ENCODE results near the gene EPOP.

DNA sequence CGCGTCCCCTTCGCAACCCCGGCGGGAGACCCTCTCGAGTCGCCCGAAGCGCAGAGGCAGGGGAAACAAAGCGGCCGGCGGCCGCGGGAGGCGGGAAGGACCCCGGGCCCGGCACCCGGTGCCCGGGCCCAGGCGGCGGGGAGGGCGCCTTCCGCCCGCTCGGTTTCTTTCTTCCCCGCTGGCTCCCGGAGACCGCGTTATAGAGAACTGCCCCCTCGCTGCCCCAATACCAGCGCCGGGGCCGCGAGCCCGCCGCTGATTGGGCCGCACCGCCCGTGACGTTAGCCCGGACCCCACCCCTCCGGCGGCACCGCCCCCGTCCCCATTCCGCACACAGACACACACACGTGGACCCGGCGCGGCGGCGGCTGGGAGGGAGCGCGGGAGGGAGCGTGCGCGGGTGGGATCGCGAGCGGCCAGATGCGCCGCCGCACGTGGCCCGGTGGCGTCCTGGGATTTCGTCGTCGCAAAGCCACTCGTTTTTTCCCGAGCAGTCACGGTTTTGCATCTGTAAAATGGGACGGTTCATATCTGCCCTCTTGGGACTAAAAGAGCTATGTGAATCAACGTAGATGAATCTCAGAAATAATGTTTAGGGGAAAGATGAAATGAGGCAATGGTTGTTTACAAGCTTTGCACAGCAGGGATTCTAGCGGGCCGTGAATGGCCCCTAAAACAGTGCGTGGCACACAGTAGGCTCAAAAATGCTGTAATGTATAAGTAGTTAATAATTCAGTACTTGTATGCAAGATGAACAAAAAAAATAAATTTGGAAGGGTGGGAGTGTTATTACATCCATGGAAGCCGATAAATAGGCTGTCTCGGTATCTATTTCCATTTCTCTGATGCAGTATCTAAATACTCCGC, at the start of gene EPOP:
- TF ChIP-seq POLR2A (IDR thresholded peaks at IDR 0.05), result peak in 2 of 4 donors; percentile 57 to 73
- TF ChIP-seq, protein P1, sequence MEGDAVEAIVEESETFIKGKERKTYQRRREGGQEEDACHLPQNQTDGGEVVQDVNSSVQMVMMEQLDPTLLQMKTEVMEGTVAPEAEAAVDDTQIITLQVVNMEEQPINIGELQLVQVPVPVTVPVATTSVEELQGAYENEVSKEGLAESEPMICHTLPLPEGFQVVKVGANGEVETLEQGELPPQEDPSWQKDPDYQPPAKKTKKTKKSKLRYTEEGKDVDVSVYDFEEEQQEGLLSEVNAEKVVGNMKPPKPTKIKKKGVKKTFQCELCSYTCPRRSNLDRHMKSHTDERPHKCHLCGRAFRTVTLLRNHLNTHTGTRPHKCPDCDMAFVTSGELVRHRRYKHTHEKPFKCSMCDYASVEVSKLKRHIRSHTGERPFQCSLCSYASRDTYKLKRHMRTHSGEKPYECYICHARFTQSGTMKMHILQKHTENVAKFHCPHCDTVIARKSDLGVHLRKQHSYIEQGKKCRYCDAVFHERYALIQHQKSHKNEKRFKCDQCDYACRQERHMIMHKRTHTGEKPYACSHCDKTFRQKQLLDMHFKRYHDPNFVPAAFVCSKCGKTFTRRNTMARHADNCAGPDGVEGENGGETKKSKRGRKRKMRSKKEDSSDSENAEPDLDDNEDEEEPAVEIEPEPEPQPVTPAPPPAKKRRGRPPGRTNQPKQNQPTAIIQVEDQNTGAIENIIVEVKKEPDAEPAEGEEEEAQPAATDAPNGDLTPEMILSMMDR (IDR thresholded peaks at IDR 0.05), result peak in 1 of 6 experiments; percentile 9
